Fibroblast of lung (primary cell): Measurements from ENCODE around the gene IFT122.

ENCODE experiments used
- EZH2 ChIP-seq: IDR thresholded peaks from 2 replicates; pipeline ENCODE4 v1.5.1; 2012; ENCODE audit warnings: low read length, control low read depth, mild to moderate bottlenecking; ENCODE audit errors: missing control alignments
- TF ChIP-seq, protein P1 (sequence below), 2 donors: IDR thresholded peaks in 1 of 2; conservative IDR thresholded peaks in 1 of 2; 1 replicate in 1 of 2; 2 replicates in 1 of 2; pipeline ENCODE4 v1.5.1; 2011 to 2012; ENCODE audit warnings: low read length in 2 of 2, control low read depth in 1 of 2, inconsistent platforms in 1 of 2, low read depth in 1 of 2, mild to moderate bottlenecking in 1 of 2

DNA sequence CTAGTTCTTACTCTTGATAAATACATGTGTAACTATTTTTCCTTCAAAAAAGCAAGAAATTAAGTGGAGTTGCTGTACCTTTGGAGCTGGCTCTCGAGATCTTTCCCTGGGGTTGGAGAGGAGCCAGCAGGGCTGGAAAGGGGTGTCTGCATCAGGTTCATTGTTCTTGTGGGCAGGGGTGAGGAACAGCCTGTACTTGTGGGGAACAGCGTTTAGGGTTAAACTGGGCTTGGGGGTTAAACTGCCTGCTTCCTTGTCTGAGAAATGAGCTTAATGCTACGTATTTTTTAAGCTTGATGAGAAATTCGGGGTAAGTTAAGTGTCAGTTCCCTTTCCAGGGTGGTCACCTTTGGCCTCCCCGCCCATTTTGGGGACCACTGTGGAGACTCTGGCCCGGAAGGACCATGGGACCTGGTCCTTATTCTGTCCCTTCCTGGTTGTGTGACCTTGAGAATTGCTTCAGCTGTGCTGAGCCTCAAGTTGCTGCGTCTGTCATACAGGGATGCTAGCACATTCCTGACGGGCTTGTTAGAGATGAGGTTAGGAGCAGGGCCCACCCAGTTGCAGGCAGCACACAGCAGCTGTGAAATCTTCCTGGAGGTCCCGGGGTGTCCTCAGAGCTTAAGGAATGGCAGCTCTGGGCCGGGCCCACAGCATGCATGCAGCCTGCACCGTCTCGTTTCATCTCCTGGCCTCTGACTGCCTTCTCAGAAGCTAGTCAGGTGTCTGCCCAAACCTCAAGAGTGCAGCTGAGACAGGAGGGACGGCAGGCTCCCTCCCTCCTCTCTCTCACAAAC lies 114.5 kb downstream of the IFT122 start:
- TF ChIP-seq, protein P1, sequence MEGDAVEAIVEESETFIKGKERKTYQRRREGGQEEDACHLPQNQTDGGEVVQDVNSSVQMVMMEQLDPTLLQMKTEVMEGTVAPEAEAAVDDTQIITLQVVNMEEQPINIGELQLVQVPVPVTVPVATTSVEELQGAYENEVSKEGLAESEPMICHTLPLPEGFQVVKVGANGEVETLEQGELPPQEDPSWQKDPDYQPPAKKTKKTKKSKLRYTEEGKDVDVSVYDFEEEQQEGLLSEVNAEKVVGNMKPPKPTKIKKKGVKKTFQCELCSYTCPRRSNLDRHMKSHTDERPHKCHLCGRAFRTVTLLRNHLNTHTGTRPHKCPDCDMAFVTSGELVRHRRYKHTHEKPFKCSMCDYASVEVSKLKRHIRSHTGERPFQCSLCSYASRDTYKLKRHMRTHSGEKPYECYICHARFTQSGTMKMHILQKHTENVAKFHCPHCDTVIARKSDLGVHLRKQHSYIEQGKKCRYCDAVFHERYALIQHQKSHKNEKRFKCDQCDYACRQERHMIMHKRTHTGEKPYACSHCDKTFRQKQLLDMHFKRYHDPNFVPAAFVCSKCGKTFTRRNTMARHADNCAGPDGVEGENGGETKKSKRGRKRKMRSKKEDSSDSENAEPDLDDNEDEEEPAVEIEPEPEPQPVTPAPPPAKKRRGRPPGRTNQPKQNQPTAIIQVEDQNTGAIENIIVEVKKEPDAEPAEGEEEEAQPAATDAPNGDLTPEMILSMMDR (conservative IDR thresholded peaks at IDR 0.05 in 1 of 2, IDR thresholded peaks at IDR 0.05 in 1 of 2; ENCODE audit: low read depth in 1 of 2, low read length in 2 of 2): no peak
- TF ChIP-seq EZH2: no peak
